Endothelial cell of umbilical vein (primary cell): ENCODE measurements around the gene KCNJ6. TPM values are rescaled to one million over a fixed set of nuclear protein-coding genes. Genes with fewer than 3 reads are reported as not detected.

ENCODE experiments used
- BruUV-seq: library from RNA; stranded (reverse); fragments of 400-500 nt; replicated peaks from 2 replicates; lab custom pipeline; 2021; lab: Mats Ljungman, UMichigan
- CTCF ChIA-PET: fragments of 300-600, 350-600 bp; sonication (Branson Sonifier 250); formaldehyde crosslinking; loops from one replicate; lab custom pipeline; 2021; ENCODE audit warnings: antibody characterized with exemption, inconsistent platforms; lab: Charles Lee
- POLR2A ChIA-PET: fragments of 300-600, 350-600 bp; sonication (Branson Sonifier 250); formaldehyde crosslinking; loops from one replicate; lab custom pipeline; 2021; ENCODE audit warnings: antibody characterized with exemption, inconsistent platforms; lab: Charles Lee
- DNase-seq: peaks from one replicate; pipeline ENCODE4 v3.0.0-alpha.2; 2011; ENCODE audit warnings: low read depth, low spot score
- FAIRE-seq: peaks from 2 replicates; lab custom pipeline; 2011; peaks lifted over from hg19 to GRCh38; lab: Jason Lieb, UNC
- H2AFZ ChIP-seq: 2 replicates; pipeline ENCODE4 v1.6.0; 2012; ENCODE audit warnings: low read depth, low read length, control low read depth, inconsistent platforms
- H3K27ac ChIP-seq: 2 replicates; pipeline ENCODE4 v1.5.1; 2011; ENCODE audit warnings: low read depth, mild to moderate bottlenecking, control low read depth, low read length, moderate library complexity; ENCODE audit not compliant: insufficient read depth
- H3K27me3 ChIP-seq, 2 experiments: 2 replicates each; pipeline versions ENCODE4 v1.6.0 to v1.6.1; 2011; ENCODE audit warnings: low read length in 2 of 2, mixed read lengths in 1 of 2; ENCODE audit not compliant: control insufficient read depth in 2 of 2, insufficient read depth in 2 of 2
- H3K36me3 ChIP-seq, 2 experiments: 2 replicates in 1 of 2; 3 replicates in 1 of 2; pipeline ENCODE4 v1.5.1; 2011; ENCODE audit warnings: low read length in 2 of 2, mild to moderate bottlenecking in 1 of 2, moderate library complexity in 1 of 2; ENCODE audit not compliant: control insufficient read depth in 2 of 2, insufficient read depth in 2 of 2; ENCODE audit errors: extremely low read depth in 1 of 2
- H3K4me1 ChIP-seq: 3 replicates; pipeline ENCODE4 v1.5.1; 2011; ENCODE audit warnings: mild to moderate bottlenecking, low read length; ENCODE audit not compliant: control insufficient read depth, insufficient read depth; ENCODE audit errors: extremely low read depth
- H3K4me2 ChIP-seq: 2 replicates; pipeline ENCODE4 v1.6.1; 2011; ENCODE audit warnings: low read length, control low read depth, mixed read lengths; ENCODE audit not compliant: insufficient read depth
- H3K4me3 ChIP-seq, 3 experiments: fragments of 200-600 bp in 1 of 3; sonication (generic), shearing (Covaris generic) in 1 of 3; replicated peaks in 1 of 3; 2 replicates each; pipeline ENCODE4 v1.5.1; 2011 to 2016; ENCODE audit warnings: control low read depth in 3 of 3, low read length in 3 of 3, mild to moderate bottlenecking in 2 of 3, inconsistent platforms in 1 of 3, low read depth in 1 of 3, moderate library complexity in 1 of 3; ENCODE audit not compliant: insufficient read depth in 1 of 3
- H3K79me2 ChIP-seq: 2 replicates; pipeline ENCODE4 v1.6.0; 2012; ENCODE audit warnings: low read length, inconsistent platforms; ENCODE audit not compliant: control insufficient read depth, insufficient read depth
- H3K9ac ChIP-seq: replicated peaks from 2 replicates; pipeline ENCODE3; 2011; ENCODE audit warnings: low read length, control low read depth; ENCODE audit not compliant: insufficient read depth; ENCODE audit errors: extremely low read depth
- H3K9me1 ChIP-seq: replicated peaks from 3 replicates; pipeline ENCODE4 v1.6.0; 2011; ENCODE audit warnings: mild to moderate bottlenecking, low read length; ENCODE audit not compliant: control insufficient read depth, insufficient read depth; ENCODE audit errors: extremely low read depth
- H3K9me3 ChIP-seq: replicated peaks from 2 replicates; pipeline ENCODE4 v1.5.1; 2012; ENCODE audit warnings: low read length, inconsistent platforms; ENCODE audit not compliant: control insufficient read depth, insufficient read depth
- H4K20me1 ChIP-seq: replicated peaks from 2 replicates; pipeline ENCODE3; 2011; ENCODE audit warnings: mild to moderate bottlenecking, low read length; ENCODE audit not compliant: control insufficient read depth, insufficient read depth; ENCODE audit errors: extremely low read depth
- CTCF ChIP-seq, 2 donors: IDR thresholded peaks; 1 replicate in 1 of 2; 2 replicates in 1 of 2; pipeline ENCODE4 v1.5.1; 2011; ENCODE audit warnings: low read length in 2 of 2, mild to moderate bottlenecking in 2 of 2, moderate library complexity in 2 of 2, control low read depth in 1 of 2, inconsistent platforms in 1 of 2, low read depth in 1 of 2; ENCODE audit not compliant: insufficient read depth in 1 of 2; ENCODE audit errors: extremely low read depth in 1 of 2
- EZH2 ChIP-seq: IDR thresholded peaks from 2 replicates; pipeline ENCODE4 v1.6.1; 2012; ENCODE audit warnings: borderline replicate concordance, low read depth, mild to moderate bottlenecking, moderate library complexity, low read length, inconsistent platforms; ENCODE audit not compliant: severe bottlenecking
- FOS ChIP-seq: IDR thresholded peaks from 2 replicates; pipeline ENCODE4 v1.6.1; 2011; ENCODE audit warnings: mild to moderate bottlenecking, low read length, moderate library complexity, borderline replicate concordance; ENCODE audit not compliant: insufficient read depth
- GATA2 ChIP-seq: IDR thresholded peaks from 2 replicates; pipeline ENCODE4 v1.7.0; 2011; ENCODE audit warnings: low read depth, mild to moderate bottlenecking, moderate library complexity, mixed read lengths, low read length; ENCODE audit not compliant: insufficient read length, insufficient read depth
- JUN ChIP-seq: IDR thresholded peaks from 2 replicates; pipeline ENCODE4 v1.6.1; 2011; ENCODE audit warnings: borderline replicate concordance, low read depth; ENCODE audit not compliant: insufficient read length, insufficient read depth
- MAX ChIP-seq: IDR thresholded peaks from 2 replicates; pipeline ENCODE4 v1.6.1; 2011; ENCODE audit not compliant: insufficient read depth, insufficient read length
- MYC ChIP-seq: IDR thresholded peaks from one replicate; pipeline ENCODE4 v1.6.1; 2011; ENCODE audit warnings: mild to moderate bottlenecking, low read depth, low read length
- POLR2A ChIP-seq: IDR thresholded peaks from 2 replicates; pipeline ENCODE4 v1.6.1; 2012; ENCODE audit warnings: low read depth, mild to moderate bottlenecking, control low read depth, low read length
- POLR2AphosphoS5 ChIP-seq: IDR thresholded peaks from 2 replicates; pipeline ENCODE4 v1.6.1; 2012; ENCODE audit warnings: low read depth, mild to moderate bottlenecking, control low read depth, low read length, moderate library complexity; ENCODE audit not compliant: insufficient read depth
- dilution Hi-C: fragments of 300-500 bp; cut with MboI; formaldehyde crosslinking; loops from one replicate; pipeline ENCODE4 v1.15.0; 2019; ENCODE audit warnings: low sequenced_read_pairs; ENCODE audit not compliant: extremely low pct_ligation_motif_present
- intact Hi-C: fragments of 100-400 bp; cut with micrococcal nuclease; formaldehyde crosslinking; loops from one replicate; pipeline ENCODE4 v1.10.0; 2022
- polyA plus RNA-seq, 4 experiments: library from polyadenylated mRNA; depleted of rRNA in 3 of 4; stranded (reverse) in 3 of 4; unstranded in 1 of 4; fragments of >200 nt; gene quantifications; 2 replicates each; pipeline versions ENCODE4 v1.2.1 to v1.2.3, GENCODE V29; 2011 to 2012; ENCODE audit warnings: missing spikeins in 1 of 4
- total RNA-seq: library from RNA; stranded (reverse); gene quantifications from 2 replicates; pipeline ENCODE4 v1.2.3, GENCODE V29; 2021

The KCNJ6 gene
- total and polyA plus RNA-seq, 2 donors (not counting 3 experiments of a cell fraction or from before 2014, with no cell fraction given): not detected

- H3K79me2 ChIP-seq: no peaks in the 10 kb centered on the region
- H3K9ac ChIP-seq: peak overlapping the region; percentile 71
- ChIA-PET CTCF (interaction anchor here (0.5 to 2.3 kb wide), 39 partner anchors 9 to 297 kb away, joined by 3 to 17 read pairs (median 4); partner anchors contain the start of genes DYRK1A and VPS26C), POLR2A (interaction anchor here (0.7 to 1.7 kb wide), 6 partner anchors 11 to 105 kb away, joined by 3 to 7 read pairs (median 4); no protein-coding TSS in a partner anchor)
- H3K4me2 ChIP-seq: peak overlapping the region; percentile 44
- no peaks in the 10 kb centered on the region for H3K9me3 ChIP-seq
- no peaks in the 10 kb centered on the region for H3K36me3 ChIP-seq
- peaks cover under 1 to 3% of the 10 kb centered on the region in 2 experiments for H3K27me3 ChIP-seq
- H2AFZ ChIP-seq: peak overlapping the region; percentile 82
- dilution Hi-C loops (no loop called here), intact Hi-C loops (loop anchor here (1.0 to 5.0 kb wide), 5 partner anchors 16 to 191 kb away; no protein-coding TSS in a partner anchor)
- FAIRE-seq (no peak), DNase-seq (peak; percentile 93)
- H4K20me1 ChIP-seq: no peaks in the 10 kb centered on the region
- TF ChIP-seq EZH2: no peak
- TF ChIP-seq CTCF (IDR thresholded peaks at IDR 0.05; ENCODE audit: extremely low read depth in 1 of 2, insufficient read depth in 1 of 2, low read depth in 1 of 2, low read length in 2 of 2): peak; percentile 37 to 44
- TF ChIP-seq GATA2: no peak
- TF ChIP-seq MYC: peak; percentile 17
- TF ChIP-seq FOS: no peak
- peak; percentile 89 for TF ChIP-seq POLR2A
- TF ChIP-seq JUN: no peak
- TF ChIP-seq MAX: peak; percentile 99
- TF ChIP-seq POLR2AphosphoS5: peak; percentile 86
- H3K27ac ChIP-seq: peak overlapping the region; percentile 81
- TSS peak; percentile 72 for BruUV-seq
- no peaks in the 10 kb centered on the region for H3K9me1 ChIP-seq
- H3K4me3 ChIP-seq: peak overlapping the region; percentile 9 to 54 (median 49)
- peaks cover 14% of the 10 kb centered on the region for H3K4me1 ChIP-seq
Observed at GRCh38 chr21:37563641-37564340, 352.5 kb downstream of the KCNJ6 start.
